ENCODE measurements around the gene SMIM7. TPM values are rescaled to one million over a fixed set of nuclear protein-coding genes. Genes with fewer than 3 reads are reported as not detected.

Gene SMIM7
- total RNA-seq, 4 donors from 2014 or later = 72.6 to 135 (median 95.9) TPM

- peaks cover 0 to 30% (median 7%) of the 10 kb centered on the region in 4 donors for H3K4me1 ChIP-seq
- TF ChIP-seq, protein P1, sequence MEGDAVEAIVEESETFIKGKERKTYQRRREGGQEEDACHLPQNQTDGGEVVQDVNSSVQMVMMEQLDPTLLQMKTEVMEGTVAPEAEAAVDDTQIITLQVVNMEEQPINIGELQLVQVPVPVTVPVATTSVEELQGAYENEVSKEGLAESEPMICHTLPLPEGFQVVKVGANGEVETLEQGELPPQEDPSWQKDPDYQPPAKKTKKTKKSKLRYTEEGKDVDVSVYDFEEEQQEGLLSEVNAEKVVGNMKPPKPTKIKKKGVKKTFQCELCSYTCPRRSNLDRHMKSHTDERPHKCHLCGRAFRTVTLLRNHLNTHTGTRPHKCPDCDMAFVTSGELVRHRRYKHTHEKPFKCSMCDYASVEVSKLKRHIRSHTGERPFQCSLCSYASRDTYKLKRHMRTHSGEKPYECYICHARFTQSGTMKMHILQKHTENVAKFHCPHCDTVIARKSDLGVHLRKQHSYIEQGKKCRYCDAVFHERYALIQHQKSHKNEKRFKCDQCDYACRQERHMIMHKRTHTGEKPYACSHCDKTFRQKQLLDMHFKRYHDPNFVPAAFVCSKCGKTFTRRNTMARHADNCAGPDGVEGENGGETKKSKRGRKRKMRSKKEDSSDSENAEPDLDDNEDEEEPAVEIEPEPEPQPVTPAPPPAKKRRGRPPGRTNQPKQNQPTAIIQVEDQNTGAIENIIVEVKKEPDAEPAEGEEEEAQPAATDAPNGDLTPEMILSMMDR (IDR thresholded peaks at IDR 0.05) = no peak
- TF ChIP-seq POLR2A (IDR thresholded peaks at IDR 0.05) = no peak
These were observed 52.1 kb downstream of the SMIM7 start for GRCh38 chr19:16607819-16608218.

GRCh38 chr19:16605553-16605994, 54.4 kb downstream of the SMIM7 start:
- TF ChIP-seq POLR2A (IDR thresholded peaks at IDR 0.05) = no peak
- TF ChIP-seq, protein P1 (IDR thresholded peaks at IDR 0.05) = no peak
- Histone ChIP-seq H3K27ac (peak overlapping the region in 2 of 4 donors; percentile 0 to 31), H3K36me3 (no peaks in the 10 kb centered on the region), H3K9me3 (no peaks in the 10 kb centered on the region), H3K4me1 (peaks cover 0 to 25% (median 7%) of the 10 kb centered on the region in 4 donors), H3K4me3 (no peak overlapping the region), H3K27me3 (no peaks in the 10 kb centered on the region)
- DNase-seq = no peak

More at GRCh38 chr19:16607819-16608218, 52.1 kb downstream of the SMIM7 start:
- Histone ChIP-seq H3K27me3 (no peaks in the 10 kb centered on the region), H3K9me3 (no peaks in the 10 kb centered on the region), H3K4me3 (no peak overlapping the region), H3K27ac (peak overlapping the region; percentile 65 to 85 (median 78)), H3K36me3 (no peaks in the 10 kb centered on the region)
- no peak for DNase-seq

DNA sequence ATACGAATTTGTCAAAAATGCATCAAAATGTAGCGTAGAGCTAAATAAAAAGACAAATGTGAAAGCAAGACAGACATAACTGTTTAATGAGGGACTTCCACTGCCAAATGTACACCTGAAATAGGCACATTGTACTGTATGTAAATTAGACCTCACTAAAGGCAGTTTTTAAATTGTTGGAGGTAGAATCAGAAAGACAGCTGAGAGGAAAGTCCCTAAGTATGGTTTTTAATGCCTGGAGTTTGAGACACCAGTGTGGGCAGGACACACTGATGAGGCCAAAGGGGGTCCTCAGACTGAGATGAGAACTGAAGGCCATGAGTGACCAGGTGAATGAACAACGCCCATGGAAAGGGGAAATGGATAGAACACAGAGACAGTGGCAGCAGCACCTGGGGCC, 54.8 kb downstream of the SMIM7 start:
- no peaks in the 10 kb centered on the region for H3K36me3 ChIP-seq
- H3K9me3 ChIP-seq = no peaks in the 10 kb centered on the region
- peaks cover 0 to 25% (median 6%) of the 10 kb centered on the region in 4 donors for H3K4me1 ChIP-seq
- no peaks in the 10 kb centered on the region for H3K27me3 ChIP-seq
- DNase-seq = no peak
- H3K27ac ChIP-seq = no peak overlapping the region
- no peak for TF ChIP-seq POLR2A (IDR thresholded peaks at IDR 0.05)
- TF ChIP-seq, protein P1 (IDR thresholded peaks at IDR 0.05) = no peak
- no peak overlapping the region for H3K4me3 ChIP-seq

DNA sequence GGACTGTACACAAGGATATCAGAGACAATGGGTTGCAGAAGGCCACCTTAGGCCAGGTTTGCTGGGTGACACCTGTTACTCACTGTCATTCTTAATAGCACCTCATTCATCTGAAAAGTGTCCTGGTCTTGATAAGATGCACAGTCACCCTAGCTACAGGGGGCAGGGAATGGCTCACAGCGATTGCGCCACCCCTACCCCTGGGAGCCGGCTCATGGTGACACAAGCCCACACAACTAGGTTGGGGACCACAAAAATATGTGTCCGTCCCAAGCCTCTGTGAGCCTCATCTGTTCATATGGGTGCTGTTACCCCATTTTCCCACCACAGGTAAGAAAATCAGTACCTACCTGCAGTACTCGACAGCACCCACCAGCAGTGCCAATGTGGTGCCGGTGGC, 55.3 kb downstream of the SMIM7 start:
- Histone ChIP-seq H3K27ac (no peak overlapping the region), H3K4me3 (no peak overlapping the region), H3K4me1 (peaks cover 0 to 28% (median 6%) of the 10 kb centered on the region in 4 donors), H3K27me3 (no peaks in the 10 kb centered on the region), H3K9me3 (no peaks in the 10 kb centered on the region), H3K36me3 (no peaks in the 10 kb centered on the region)
- TF ChIP-seq POLR2A (IDR thresholded peaks at IDR 0.05) = no peak
- no peak for DNase-seq

- no peak overlapping the region for H3K4me3 ChIP-seq
- H3K4me1 ChIP-seq = peaks cover 0 to 33% (median 3%) of the 10 kb centered on the region in 4 donors
- TF ChIP-seq, protein P1 (IDR thresholded peaks at IDR 0.05) = no peak
- TF ChIP-seq POLR2A (IDR thresholded peaks at IDR 0.05) = no peak
- H3K27ac ChIP-seq = no peak overlapping the region
- no peak for DNase-seq
- H3K36me3 ChIP-seq = no peaks in the 10 kb centered on the region
- no peaks in the 10 kb centered on the region for H3K27me3 ChIP-seq
- no peaks in the 10 kb centered on the region for H3K9me3 ChIP-seq
These were observed 56.9 kb downstream of the SMIM7 start for GRCh38 chr19:16603090-16603489.

- H3K36me3 ChIP-seq = no peaks in the 10 kb centered on the region
- H3K4me1 ChIP-seq = peaks cover 0 to 23% (median 0%) of the 10 kb centered on the region in 4 donors
- no peak for DNase-seq
- no peak overlapping the region for H3K27ac ChIP-seq
- no peaks in the 10 kb centered on the region for H3K27me3 ChIP-seq
- no peak for TF ChIP-seq POLR2A (IDR thresholded peaks at IDR 0.05)
- TF ChIP-seq, protein P1 (IDR thresholded peaks at IDR 0.05) = no peak
- no peak overlapping the region for H3K4me3 ChIP-seq
- no peaks in the 10 kb centered on the region for H3K9me3 ChIP-seq
These were observed 58.4 kb downstream of the SMIM7 start for GRCh38 chr19:16601378-16602052.
